Measurements from ENCODE around the gene TOR1A. TPM values are rescaled to one million over a fixed set of nuclear protein-coding genes. Genes with fewer than 3 reads are reported as not detected.
A peak's percentile ranks its signal among the peaks of the same experiment; 100 is the strongest.

The TOR1A gene, protein sequence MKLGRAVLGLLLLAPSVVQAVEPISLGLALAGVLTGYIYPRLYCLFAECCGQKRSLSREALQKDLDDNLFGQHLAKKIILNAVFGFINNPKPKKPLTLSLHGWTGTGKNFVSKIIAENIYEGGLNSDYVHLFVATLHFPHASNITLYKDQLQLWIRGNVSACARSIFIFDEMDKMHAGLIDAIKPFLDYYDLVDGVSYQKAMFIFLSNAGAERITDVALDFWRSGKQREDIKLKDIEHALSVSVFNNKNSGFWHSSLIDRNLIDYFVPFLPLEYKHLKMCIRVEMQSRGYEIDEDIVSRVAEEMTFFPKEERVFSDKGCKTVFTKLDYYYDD
- 10 to 100 TPM; 11.1 to 16.8 (median 13.3) TPM for total RNA-seq
- 10 to 100 TPM; 10.9 to 19.8 TPM for polyA plus RNA-seq
- long read RNA-seq, donor 1, transcript TOR1A-201 (5 exons, 2,076 nt) = major isoform, 24 of 25 reads
- long read RNA-seq, donor 1, partial matches to known transcripts = 0 of 25 reads
- long read RNA-seq, donor 1, other reads (novel, unspliced or antisense) = 1 of 25 reads
- long read RNA-seq, donor 2, transcript TOR1A-201 (5 exons, 2,076 nt) = major isoform, 22 of 29 reads
- long read RNA-seq, donor 2, partial matches to known transcripts = 1 of 29 reads
- long read RNA-seq, donor 2, other reads (novel, unspliced or antisense) = 6 of 29 reads
- long read RNA-seq, donor 3, transcript TOR1A-201 (5 exons, 2,076 nt) = major isoform, 72 of 79 reads
- long read RNA-seq, donor 3, partial matches to known transcripts = 4 of 79 reads
- long read RNA-seq, donor 3, other reads (novel, unspliced or antisense) = 3 of 79 reads

DNA sequence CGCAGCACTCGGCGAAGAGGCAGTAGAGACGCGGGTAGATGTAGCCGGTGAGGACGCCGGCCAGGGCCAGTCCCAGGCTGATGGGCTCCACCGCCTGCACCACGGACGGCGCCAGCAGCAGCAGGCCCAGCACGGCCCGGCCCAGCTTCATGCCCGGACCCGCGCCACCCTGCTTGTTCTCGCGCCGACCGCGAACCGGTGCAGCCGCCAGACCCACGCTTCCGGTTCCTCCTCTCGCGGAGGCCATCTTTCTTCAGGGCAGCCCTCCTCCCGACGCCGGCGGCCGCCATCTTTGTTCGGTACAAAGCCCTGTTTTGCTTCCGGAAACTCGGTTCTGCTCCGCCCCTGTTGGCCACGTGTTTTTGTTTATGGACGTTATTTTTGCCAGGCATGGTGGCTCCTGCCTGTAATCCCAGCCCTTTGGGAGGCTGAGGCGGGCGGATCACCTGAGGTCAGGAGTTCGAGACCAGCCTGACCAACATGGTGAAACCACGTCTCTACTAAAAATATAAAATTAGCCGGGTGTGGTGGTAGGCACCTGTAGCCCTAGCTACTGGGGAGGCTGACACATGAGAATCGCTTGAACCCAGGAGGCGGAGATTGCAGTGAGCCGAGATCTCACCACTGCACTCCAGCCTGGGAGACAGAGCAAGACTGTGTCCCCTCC lies at the start of gene TOR1A:
Gene TOR1A, minus strand, starts transcription at position 202 of the 667 bp plus-strand sequence. Its CDS starts 51 bp downstream, at position 151.
- Histone ChIP-seq H3K36me3 (peaks cover 0 to 65% (median 28%) of the 10 kb centered on the region in 9 donors), H3K27me3 (no peaks in the 10 kb centered on the region), H3K9me3 (no peaks in the 10 kb centered on the region), H3K27ac (peak within 1 kb of the TSS in 9 of 10 donors; percentile 63 to 88 (median 81)), H3K4me3 (peak within 1 kb of the TSS; percentile 64 to 96 (median 83)), H3K4me1 (peaks cover 4 to 10% (median 8%) of the 10 kb centered on the region in 9 donors)
- WGBS, 2 donors = 4% methylated on average over 46 to 47 of the region's 47 CpGs
- intact Hi-C loops (cut with DNase I) = no loop called here
- ATAC-seq (peak; percentile 94 to 99 (median 98)), DNase-seq (peak; percentile 95 to 96)
- TF ChIP-seq, protein P1, sequence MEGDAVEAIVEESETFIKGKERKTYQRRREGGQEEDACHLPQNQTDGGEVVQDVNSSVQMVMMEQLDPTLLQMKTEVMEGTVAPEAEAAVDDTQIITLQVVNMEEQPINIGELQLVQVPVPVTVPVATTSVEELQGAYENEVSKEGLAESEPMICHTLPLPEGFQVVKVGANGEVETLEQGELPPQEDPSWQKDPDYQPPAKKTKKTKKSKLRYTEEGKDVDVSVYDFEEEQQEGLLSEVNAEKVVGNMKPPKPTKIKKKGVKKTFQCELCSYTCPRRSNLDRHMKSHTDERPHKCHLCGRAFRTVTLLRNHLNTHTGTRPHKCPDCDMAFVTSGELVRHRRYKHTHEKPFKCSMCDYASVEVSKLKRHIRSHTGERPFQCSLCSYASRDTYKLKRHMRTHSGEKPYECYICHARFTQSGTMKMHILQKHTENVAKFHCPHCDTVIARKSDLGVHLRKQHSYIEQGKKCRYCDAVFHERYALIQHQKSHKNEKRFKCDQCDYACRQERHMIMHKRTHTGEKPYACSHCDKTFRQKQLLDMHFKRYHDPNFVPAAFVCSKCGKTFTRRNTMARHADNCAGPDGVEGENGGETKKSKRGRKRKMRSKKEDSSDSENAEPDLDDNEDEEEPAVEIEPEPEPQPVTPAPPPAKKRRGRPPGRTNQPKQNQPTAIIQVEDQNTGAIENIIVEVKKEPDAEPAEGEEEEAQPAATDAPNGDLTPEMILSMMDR (IDR thresholded peaks at IDR 0.05) = no peak

DNA sequence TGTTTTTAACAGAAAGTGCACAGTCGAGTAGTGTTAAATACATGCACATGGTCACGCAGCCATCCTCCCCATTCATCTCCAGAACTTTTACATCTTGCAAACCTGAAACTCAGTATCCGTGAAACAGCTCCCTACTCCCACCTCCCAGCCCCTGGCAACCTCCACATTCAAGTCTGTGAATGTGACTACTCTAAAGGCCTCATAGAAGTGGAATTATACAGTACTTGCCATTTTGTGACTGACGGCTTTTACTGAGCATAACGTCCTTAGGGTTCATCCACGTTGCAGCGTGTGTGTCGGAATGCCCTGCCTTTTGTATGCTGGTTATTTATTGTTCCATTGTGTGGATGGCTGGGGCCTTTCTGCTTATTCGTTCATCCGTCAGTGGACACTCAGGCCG lies 47.1 kb upstream of the TOR1A start:
- Histone ChIP-seq H3K27ac (no peak overlapping the region), H3K9me3 (no peaks in the 10 kb centered on the region), H3K36me3 (peaks cover 0 to 58% (median 12%) of the 10 kb centered on the region in 9 donors), H3K4me1 (peaks cover 0 to 30% (median 0%) of the 10 kb centered on the region in 9 donors), H3K4me3 (no peak overlapping the region), H3K27me3 (no peaks in the 10 kb centered on the region)
- intact Hi-C loops (cut with DNase I) = no loop called here
- TF ChIP-seq, protein P1 (IDR thresholded peaks at IDR 0.05) = no peak
- ATAC-seq (no peak), DNase-seq (no peak)
- WGBS, 2 donors = 93 to 94% methylated on average over 10 to 11 of the region's 11 CpGs

DNA sequence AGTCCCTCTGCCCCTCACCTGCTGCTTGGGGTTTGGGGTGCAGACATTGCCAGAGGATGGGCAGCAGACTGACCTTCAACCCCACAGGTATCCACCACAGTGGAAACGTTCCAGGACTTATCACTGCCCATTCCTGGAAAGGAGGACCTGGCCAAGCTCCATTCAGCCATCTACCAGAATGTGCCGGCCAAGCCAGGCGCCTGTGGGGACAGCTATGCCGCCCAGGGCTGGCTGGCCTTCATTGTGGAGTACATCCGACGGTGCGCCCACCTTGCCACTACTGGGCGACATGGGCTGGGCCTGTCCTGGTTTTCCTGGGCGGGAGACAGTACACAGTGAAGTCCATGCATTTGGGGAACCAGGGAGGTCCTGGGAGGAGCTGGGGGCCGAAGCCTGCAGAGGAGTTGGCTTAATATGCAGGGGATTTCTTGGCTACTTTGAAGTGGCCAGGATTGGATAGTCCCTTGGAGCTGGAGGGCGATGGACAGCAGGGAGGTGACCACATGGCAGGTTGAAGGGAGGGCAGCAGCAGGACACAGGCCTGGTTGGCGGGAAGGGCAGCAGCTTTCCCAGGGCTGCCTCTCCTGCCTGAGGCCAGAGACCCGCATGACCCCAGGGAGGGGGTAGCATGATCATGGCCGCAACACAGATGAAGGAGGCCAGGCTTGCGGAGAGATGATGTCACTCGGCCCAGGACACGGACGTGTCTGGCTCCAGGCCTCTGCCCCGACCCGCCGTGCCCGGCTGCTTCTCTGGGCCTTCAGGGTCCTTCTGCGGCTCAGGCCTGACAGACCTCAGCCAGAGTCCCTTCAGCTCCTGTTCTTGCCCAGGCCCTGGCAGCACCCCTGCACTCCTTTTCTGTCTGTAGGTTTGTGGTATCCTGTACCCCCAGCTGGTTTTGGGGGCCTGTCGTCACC lies 45.9 kb upstream of the TOR1A start:
- ATAC-seq (peak in 4 of 8 donors; percentile 9 to 59 (median 35)), DNase-seq (no peak)
- H3K36me3 ChIP-seq = peaks cover 0 to 58% (median 10%) of the 10 kb centered on the region in 9 donors
- intact Hi-C loops (cut with DNase I) = no loop called here
- TF ChIP-seq, protein P1 (IDR thresholded peaks at IDR 0.05) = no peak
- no peaks in the 10 kb centered on the region for H3K27me3 ChIP-seq
- H3K4me1 ChIP-seq = peaks cover 0 to 36% (median 0%) of the 10 kb centered on the region in 9 donors
- H3K9me3 ChIP-seq = no peaks in the 10 kb centered on the region
- peak overlapping the region in 1 of 10 donors; percentile 85 for H3K27ac ChIP-seq
- no peak overlapping the region for H3K4me3 ChIP-seq
- WGBS, 2 donors = 83 to 86% methylated on average over 24 of the region's 24 CpGs

Data from heart right ventricle (tissue), 16 donors.